HCT116 (cell line): ENCODE data around the gene EGFR. TPM values are rescaled to one million over a fixed set of nuclear protein-coding genes. Genes with fewer than 3 reads are reported as not detected.

Source experiments
- ATAC-seq: fragments of 200-7000 bp; cut with Tn5 transposase; 2 replicates; pipeline ENCODE4 v1.9.1; 2020; ENCODE audit warnings: mild to moderate bottlenecking, moderate library complexity
- BruUV-seq: library from RNA; stranded (reverse); fragments of 400-500 nt; replicated peaks from 2 replicates; lab custom pipeline; 2021; lab: Mats Ljungman, UMichigan
- CTCF ChIA-PET: fragments of 300-600 bp; sonication (Branson Sonifier 250); formaldehyde crosslinking; loops from one replicate; lab custom pipeline; 2021; ENCODE audit warnings: antibody characterized with exemption; lab: Charles Lee
- POLR2A ChIA-PET: fragments of 300-600, 350-600 bp; sonication (Branson Sonifier 250); formaldehyde crosslinking; loops from one replicate; lab custom pipeline; 2021; ENCODE audit warnings: antibody characterized with exemption; lab: Charles Lee
- RAD21 ChIA-PET, 2 experiments: fragments of 300-600 bp; sonication (Branson Sonifier 250); formaldehyde crosslinking; loops; one replicate each; lab custom pipeline; 2023; ENCODE audit warnings: low total read pairs in 2 of 2; ENCODE audit not compliant: uncharacterized antibody in 2 of 2, unreplicated experiment in 2 of 2, low non-redundant PET in 1 of 2; lab: Charles Lee
- DNase-seq: peaks from one replicate; pipeline ENCODE4 v3.0.0-alpha.2; 2010; ENCODE audit warnings: low read depth, low spot score
- H2AFZ ChIP-seq: fragments of 200-600 bp; shearing (Covaris generic), sonication (generic); 2 replicates; pipeline ENCODE4 v1.6.1; 2017; ENCODE audit warnings: low read depth, mixed run types, mixed read lengths, antibody characterized with exemption, low read length; ENCODE audit not compliant: poor library complexity, severe bottlenecking
- H3K27ac ChIP-seq: 2 replicates; pipeline ENCODE4 v1.5.1; 2012; ENCODE audit warnings: low read depth, low read length
- H3K27me3 ChIP-seq: fragments of 200-600 bp; sonication (generic); 2 replicates; pipeline ENCODE4 v1.6.1; 2016; ENCODE audit warnings: mixed run types, low read length, mixed read lengths; ENCODE audit not compliant: insufficient read depth
- H3K36me3 ChIP-seq, 2 experiments: fragments of 200-500 bp in 1 of 2; fragments of 200-600 bp in 1 of 2; sonication (Bioruptor generic) in 1 of 2; sonication (generic) in 1 of 2; 2 replicates each; pipeline versions ENCODE4 v1.5.1 to v1.6.1; 2014 to 2016; ENCODE audit warnings: low read length in 2 of 2, inconsistent platforms in 1 of 2, mixed read lengths in 1 of 2, mixed run types in 1 of 2; ENCODE audit not compliant: insufficient read depth in 2 of 2, control insufficient read depth in 1 of 2
- H3K4me1 ChIP-seq, 2 experiments: fragments of 200-600 bp in 1 of 2; sonication (generic) in 1 of 2; 2 replicates each; pipeline versions ENCODE4 v1.5.1 to v1.6.1; 2012 to 2017; ENCODE audit warnings: low read length in 2 of 2, inconsistent platforms in 1 of 2, mild to moderate bottlenecking in 1 of 2, mixed read lengths in 1 of 2, mixed run types in 1 of 2, moderate library complexity in 1 of 2; ENCODE audit not compliant: insufficient read depth in 2 of 2, control insufficient read depth in 1 of 2
- H3K4me2 ChIP-seq: fragments of 200-600 bp; sonication (generic); 2 replicates; pipeline ENCODE4 v1.6.1; 2017; ENCODE audit warnings: mixed run types, low read length, mixed read lengths
- H3K4me3 ChIP-seq, 2 experiments: fragments of 200-600 bp in 1 of 2; sonication (generic) in 1 of 2; replicated peaks in 1 of 2; 2 replicates each; pipeline ENCODE4 v1.5.1; 2011 to 2016; ENCODE audit warnings: low read length in 2 of 2, control low read depth in 1 of 2, low read depth in 1 of 2, mild to moderate bottlenecking in 1 of 2, mixed read lengths in 1 of 2, mixed run types in 1 of 2
- H3K79me2 ChIP-seq: fragments of 200-600 bp; sonication (generic); 2 replicates; pipeline ENCODE4 v1.6.1; 2017; ENCODE audit warnings: mild to moderate bottlenecking, mixed run types, low read length, moderate library complexity, mixed read lengths; ENCODE audit not compliant: insufficient read depth
- H3K9ac ChIP-seq: fragments of 200-600 bp; sonication (generic); 2 replicates; pipeline ENCODE4 v1.6.1; 2016; ENCODE audit warnings: low read length, mixed read lengths
- H3K9me2 ChIP-seq: fragments of 200-600 bp; sonication (generic), shearing (Covaris generic); 2 replicates; pipeline ENCODE4 v1.6.1; 2017; ENCODE audit warnings: mixed run types, mild to moderate bottlenecking, moderate library complexity; ENCODE audit not compliant: insufficient read depth
- H3K9me3 ChIP-seq, 2 experiments: fragments of 200-500 bp in 1 of 2; fragments of 200-600 bp in 1 of 2; sonication (Bioruptor generic) in 1 of 2; sonication (generic) in 1 of 2; 2 replicates each; pipeline ENCODE4 v1.6.1; 2014 to 2017; ENCODE audit warnings: low read length in 2 of 2, mixed read lengths in 2 of 2, inconsistent platforms in 1 of 2, low read depth in 1 of 2, mild to moderate bottlenecking in 1 of 2, mixed run types in 1 of 2, moderate library complexity in 1 of 2; ENCODE audit not compliant: control insufficient read depth in 1 of 2, insufficient read depth in 1 of 2
- H4K20me1 ChIP-seq: fragments of 200-600 bp; sonication (generic), shearing (Covaris generic); 2 replicates; pipeline ENCODE4 v1.6.1; 2017; ENCODE audit warnings: mixed run types, mild to moderate bottlenecking, moderate library complexity; ENCODE audit not compliant: insufficient read depth
- ATF3 ChIP-seq: IDR thresholded peaks from 2 replicates; pipeline ENCODE4 v1.6.1; 2012
- CBX3 ChIP-seq: IDR thresholded peaks from 2 replicates; pipeline ENCODE4 v1.6.1; 2012; ENCODE audit warnings: low read depth
- CTCF ChIP-seq, 3 experiments: fragments of 200-600 bp in 1 of 3; sonication (generic) in 1 of 3; IDR thresholded peaks in 2 of 3; conservative IDR thresholded peaks in 1 of 3; 2 replicates each; pipeline ENCODE4 v1.5.1; 2012 to 2017; ENCODE audit warnings: low read depth in 2 of 3, low read length in 2 of 3, antibody characterized with exemption in 1 of 3, borderline replicate concordance in 1 of 3, control low read depth in 1 of 3, mild to moderate bottlenecking in 1 of 3, mixed read lengths in 1 of 3, mixed run types in 1 of 3, moderate library complexity in 1 of 3; ENCODE audit not compliant: insufficient read depth in 1 of 3
- EGR1 ChIP-seq: IDR thresholded peaks from 2 replicates; pipeline ENCODE4 v1.6.1; 2012; ENCODE audit warnings: low read depth
- EZH2 ChIP-seq: fragments of 200-600 bp; sonication (generic); IDR thresholded peaks from 2 replicates; pipeline ENCODE4 v1.6.1; 2017; ENCODE audit warnings: antibody characterized with exemption, mixed run types
- EZH2phosphoT487 ChIP-seq: fragments of 200-600 bp; IDR thresholded peaks from 2 replicates; pipeline ENCODE4 v1.6.1; 2018; ENCODE audit warnings: antibody characterized with exemption, borderline replicate concordance
- JUND ChIP-seq: IDR thresholded peaks from 2 replicates; pipeline ENCODE4 v1.6.1; 2012
- POLR2A ChIP-seq: IDR thresholded peaks from 2 replicates; pipeline ENCODE4 v1.7.0; 2011; ENCODE audit warnings: borderline replicate concordance; ENCODE audit not compliant: insufficient read depth, insufficient read length; ENCODE audit errors: extremely low read depth
- RAD21 ChIP-seq: IDR thresholded peaks from 2 replicates; pipeline ENCODE4 v1.6.1; 2012; ENCODE audit warnings: low read depth, mild to moderate bottlenecking
- SP1 ChIP-seq: IDR thresholded peaks from 2 replicates; pipeline ENCODE4 v1.6.1; 2012; ENCODE audit warnings: low read depth
- SRF ChIP-seq: IDR thresholded peaks from 2 replicates; pipeline ENCODE4 v1.6.1; 2012; ENCODE audit warnings: low read depth
- TCF7L2 ChIP-seq: IDR thresholded peaks from 2 replicates; pipeline ENCODE4 v1.7.0; 2011; ENCODE audit warnings: borderline replicate concordance, inconsistent platforms; ENCODE audit not compliant: insufficient read depth, insufficient read length; ENCODE audit errors: extremely low read depth
- ZNF274 ChIP-seq: fragments of 200-500 bp; sonication (Bioruptor generic); IDR thresholded peaks from 2 replicates; pipeline ENCODE4 v1.6.1; 2014; ENCODE audit warnings: mild to moderate bottlenecking, low read depth, low read length, inconsistent platforms
- intact Hi-C: fragments of 100-400 bp; cut with micrococcal nuclease; formaldehyde crosslinking; loops from 2 replicates; pipeline ENCODE4 v1.10.0; 2022
- total RNA-seq: library from RNA; stranded (reverse); gene quantifications from one replicate; pipeline ENCODE4 v1.2.1, GENCODE V29; 2021; ENCODE audit not compliant: unreplicated experiment

EGFR gene
- total RNA-seq, 1 experiment from 2014 or later, result 71.5 TPM

DNA sequence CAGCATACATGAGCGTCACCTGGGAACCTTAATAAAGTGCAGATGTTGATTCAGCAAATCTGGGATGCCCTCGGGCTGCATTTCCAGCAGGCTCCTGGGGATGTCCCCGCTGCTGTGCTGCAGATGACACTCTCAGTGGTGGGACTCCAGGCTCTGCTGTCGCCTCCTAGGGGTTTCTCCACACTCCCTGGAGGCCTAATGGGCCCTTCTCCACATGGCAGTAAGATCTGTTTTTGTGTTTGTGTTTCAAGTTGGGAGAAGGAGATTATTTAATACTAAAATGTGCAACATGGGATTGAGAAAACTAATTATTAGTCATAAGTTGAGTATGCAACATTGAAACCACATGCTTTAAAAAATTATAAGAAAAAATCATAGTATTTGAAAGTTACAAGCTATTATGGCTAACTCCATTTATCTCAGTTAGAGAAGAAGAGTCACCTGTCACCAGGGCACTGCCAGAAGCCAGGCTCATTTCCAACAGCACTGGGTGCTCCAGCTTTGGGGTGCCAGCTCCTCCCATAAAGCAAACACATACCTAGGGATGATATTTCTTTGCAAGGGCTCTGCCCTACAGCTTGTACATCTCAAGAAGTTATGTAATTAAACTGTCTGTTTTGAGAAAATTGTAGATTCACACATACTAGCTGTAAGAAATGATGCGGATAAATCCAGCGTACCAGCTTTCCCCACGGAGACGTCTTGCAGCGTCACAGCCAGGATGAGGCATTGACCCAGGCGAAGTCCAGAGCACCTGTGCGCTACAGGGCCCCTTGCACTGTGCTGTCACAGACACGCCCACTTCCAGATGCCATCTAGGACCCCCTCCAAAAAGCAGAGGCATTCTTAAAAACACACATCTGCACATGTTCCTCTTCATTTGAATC is 106.4 kb downstream of the EGFR start:
- no peak overlapping the region for H3K4me3 ChIP-seq
- no peaks in the 10 kb centered on the region for H3K9me2 ChIP-seq
- H3K4me2 ChIP-seq, result no peak overlapping the region
- DNase-seq, result no peak
- peaks cover 39% of the 10 kb centered on the region; the same call in 1 of the 2 replicates for H3K79me2 ChIP-seq
- no peaks in the 10 kb centered on the region for H3K27me3 ChIP-seq
- H2AFZ ChIP-seq, result no peak overlapping the region
- ChIA-PET POLR2A (interaction anchor here (2.3 kb wide), 1 partner anchor 8 kb away, joined by 6 read pairs; no protein-coding TSS in a partner anchor), RAD21 (no interaction called here), CTCF (no interaction called here)
- H3K9me3 ChIP-seq, result no peaks in the 10 kb centered on the region; a peak in 1 of 4 replicates
- H3K27ac ChIP-seq, result no peak overlapping the region
- no peaks in the 10 kb centered on the region for H4K20me1 ChIP-seq
- intact Hi-C loops, result no loop called here
- peaks cover 0 to 8% of the 10 kb centered on the region in 2 experiments; a peak in 1 of 4 replicates for H3K36me3 ChIP-seq
- peaks cover 43 to 65% of the 10 kb centered on the region in 2 experiments for H3K4me1 ChIP-seq
- no TSS peak for BruUV-seq
- H3K9ac ChIP-seq, result no peak overlapping the region
- ATAC-seq, result peak; percentile 50; the same call in 1 of the 2 replicates
- TF ChIP-seq POLR2A (no peak), JUND (no peak), EZH2phosphoT487 (no peak), SRF (no peak), CBX3 (no peak), CTCF (IDR thresholded peaks at IDR 0.05 in 2 of 3, conservative IDR thresholded peaks at IDR 0.05 in 1 of 3; ENCODE audit: borderline replicate concordance in 1 of 3, insufficient read depth in 1 of 3, low read depth in 2 of 3, low read length in 2 of 3) (peak; percentile 26 to 64 (median 46); a peak in 5 of 6 replicates), RAD21 (peak; percentile 31), EGR1 (no peak), SP1 (no peak), ATF3 (no peak), TCF7L2 (no peak), EZH2 (no peak), ZNF274 (no peak)
